ENCODE results near the gene ZCCHC14.

GRCh38 chr16:87409781-87410180 is 83.0 kb downstream of the ZCCHC14 start:
- no peak for TF ChIP-seq EP300 (IDR thresholded peaks at IDR 0.05)
- TF ChIP-seq, protein P1, sequence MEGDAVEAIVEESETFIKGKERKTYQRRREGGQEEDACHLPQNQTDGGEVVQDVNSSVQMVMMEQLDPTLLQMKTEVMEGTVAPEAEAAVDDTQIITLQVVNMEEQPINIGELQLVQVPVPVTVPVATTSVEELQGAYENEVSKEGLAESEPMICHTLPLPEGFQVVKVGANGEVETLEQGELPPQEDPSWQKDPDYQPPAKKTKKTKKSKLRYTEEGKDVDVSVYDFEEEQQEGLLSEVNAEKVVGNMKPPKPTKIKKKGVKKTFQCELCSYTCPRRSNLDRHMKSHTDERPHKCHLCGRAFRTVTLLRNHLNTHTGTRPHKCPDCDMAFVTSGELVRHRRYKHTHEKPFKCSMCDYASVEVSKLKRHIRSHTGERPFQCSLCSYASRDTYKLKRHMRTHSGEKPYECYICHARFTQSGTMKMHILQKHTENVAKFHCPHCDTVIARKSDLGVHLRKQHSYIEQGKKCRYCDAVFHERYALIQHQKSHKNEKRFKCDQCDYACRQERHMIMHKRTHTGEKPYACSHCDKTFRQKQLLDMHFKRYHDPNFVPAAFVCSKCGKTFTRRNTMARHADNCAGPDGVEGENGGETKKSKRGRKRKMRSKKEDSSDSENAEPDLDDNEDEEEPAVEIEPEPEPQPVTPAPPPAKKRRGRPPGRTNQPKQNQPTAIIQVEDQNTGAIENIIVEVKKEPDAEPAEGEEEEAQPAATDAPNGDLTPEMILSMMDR (IDR thresholded peaks at IDR 0.05) = no peak
- TF ChIP-seq POLR2AphosphoS5 (IDR thresholded peaks at IDR 0.05) = no peak
- no peak for TF ChIP-seq POLR2A (IDR thresholded peaks at IDR 0.05)
